ENCODE results near the gene ARFGEF2.

- TF ChIP-seq, protein P1, sequence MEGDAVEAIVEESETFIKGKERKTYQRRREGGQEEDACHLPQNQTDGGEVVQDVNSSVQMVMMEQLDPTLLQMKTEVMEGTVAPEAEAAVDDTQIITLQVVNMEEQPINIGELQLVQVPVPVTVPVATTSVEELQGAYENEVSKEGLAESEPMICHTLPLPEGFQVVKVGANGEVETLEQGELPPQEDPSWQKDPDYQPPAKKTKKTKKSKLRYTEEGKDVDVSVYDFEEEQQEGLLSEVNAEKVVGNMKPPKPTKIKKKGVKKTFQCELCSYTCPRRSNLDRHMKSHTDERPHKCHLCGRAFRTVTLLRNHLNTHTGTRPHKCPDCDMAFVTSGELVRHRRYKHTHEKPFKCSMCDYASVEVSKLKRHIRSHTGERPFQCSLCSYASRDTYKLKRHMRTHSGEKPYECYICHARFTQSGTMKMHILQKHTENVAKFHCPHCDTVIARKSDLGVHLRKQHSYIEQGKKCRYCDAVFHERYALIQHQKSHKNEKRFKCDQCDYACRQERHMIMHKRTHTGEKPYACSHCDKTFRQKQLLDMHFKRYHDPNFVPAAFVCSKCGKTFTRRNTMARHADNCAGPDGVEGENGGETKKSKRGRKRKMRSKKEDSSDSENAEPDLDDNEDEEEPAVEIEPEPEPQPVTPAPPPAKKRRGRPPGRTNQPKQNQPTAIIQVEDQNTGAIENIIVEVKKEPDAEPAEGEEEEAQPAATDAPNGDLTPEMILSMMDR (IDR thresholded peaks at IDR 0.05; ENCODE audit: low read depth, low read length, poor library complexity, severe bottlenecking): no peak
- TF ChIP-seq EZH2phosphoT487 (IDR thresholded peaks at IDR 0.05; ENCODE audit: borderline replicate concordance, low read length): no peak
Observed at GRCh38 chr20:48940170-48940569, 18.7 kb downstream of the ARFGEF2 start.
